Hepatocyte (in vitro differentiated cells): Measurements from ENCODE around the gene MRPS10. TPM values are rescaled to one million over a fixed set of nuclear protein-coding genes. Genes with fewer than 3 reads are reported as not detected.
"Not testable (repeated sequence)": the region's sequence is repeated elsewhere in the genome, so short reads cannot be mapped to it uniquely, and the experiment has no call there.

Experiments used
- DNase-seq: peaks from one replicate; pipeline ENCODE4 v3.0.0-alpha.2; 2016; ENCODE audit warnings: low spot score
- H2AFZ ChIP-seq: fragments of 200-600 bp; sonication (generic); 2 replicates; pipeline ENCODE4 v1.6.0; 2016; ENCODE audit warnings: antibody characterized with exemption, mild to moderate bottlenecking
- H3K27ac ChIP-seq: fragments of 200-600 bp; sonication (generic); 2 replicates; pipeline ENCODE4 v1.5.1; 2016; ENCODE audit warnings: mild to moderate bottlenecking
- H3K27me3 ChIP-seq: fragments of 200-600 bp; sonication (generic); 2 replicates; pipeline ENCODE4 v1.6.1; 2016
- H3K36me3 ChIP-seq: fragments of 200-600 bp; sonication (generic); replicated peaks from 2 replicates; pipeline ENCODE4 v1.5.1; 2016; ENCODE audit warnings: low read depth; ENCODE audit not compliant: insufficient read depth
- H3K4me1 ChIP-seq: fragments of 200-600 bp; sonication (generic); 2 replicates; pipeline ENCODE4 v1.5.1; 2016; ENCODE audit warnings: mild to moderate bottlenecking, moderate library complexity; ENCODE audit not compliant: insufficient read depth
- H3K4me2 ChIP-seq: fragments of 200-600 bp; sonication (generic); 2 replicates; pipeline ENCODE4 v1.6.0; 2016
- H3K4me3 ChIP-seq: fragments of 200-600 bp; sonication (generic); 2 replicates; pipeline ENCODE4 v1.5.1; 2016; ENCODE audit warnings: mild to moderate bottlenecking
- H3K79me2 ChIP-seq: fragments of 200-600 bp; sonication (generic); 2 replicates; pipeline ENCODE4 v1.6.0; 2017; ENCODE audit warnings: mild to moderate bottlenecking
- H3K9me2 ChIP-seq: fragments of 200-600 bp; sonication (generic); replicated peaks from 2 replicates; pipeline ENCODE4 v1.6.0; 2017; ENCODE audit warnings: mild to moderate bottlenecking; ENCODE audit not compliant: insufficient read depth
- H3K9me3 ChIP-seq: fragments of 200-600 bp; sonication (generic); 2 replicates; pipeline ENCODE4 v1.5.1; 2016; ENCODE audit warnings: low read depth, mild to moderate bottlenecking
- H4K20me1 ChIP-seq: fragments of 200-600 bp; sonication (generic); 2 replicates; pipeline ENCODE4 v1.6.0; 2016; ENCODE audit warnings: mild to moderate bottlenecking; ENCODE audit not compliant: insufficient read depth, poor library complexity, severe bottlenecking
- CTCF ChIP-seq: fragments of 200-600 bp; sonication (generic); IDR thresholded peaks from 2 replicates; pipeline ENCODE4 v1.5.1; 2016; ENCODE audit warnings: antibody characterized with exemption, mild to moderate bottlenecking; ENCODE audit not compliant: poor library complexity
- EZH2 ChIP-seq: fragments of 200-600 bp; sonication (generic); IDR thresholded peaks from 2 replicates; pipeline ENCODE4 v1.6.1; 2016; ENCODE audit warnings: antibody characterized with exemption, mild to moderate bottlenecking, borderline replicate concordance
- EZH2phosphoT487 ChIP-seq: fragments of 200-600 bp; sonication (generic); IDR thresholded peaks from one replicate; pipeline ENCODE4 v1.6.1; 2018; ENCODE audit warnings: antibody characterized with exemption, mild to moderate bottlenecking, low read depth, moderate library complexity; ENCODE audit not compliant: unreplicated experiment, severe bottlenecking
- WGBS: methylation state at CpG from one replicate; pipeline ENCODE4 v1.1.6; 2016; ENCODE audit warnings: low lambda C conversion rate; ENCODE audit errors: missing lambda C conversion rate; 5-methylcytosine and 5-hydroxymethylcytosine counted together
- polyA plus RNA-seq: library from polyadenylated mRNA; unstranded; fragments of >200 nt; fragmentation: Nextera tagmentation; extraction: Ambion mirVana; gene quantifications from 2 replicates; pipeline ENCODE4 v1.2.1, GENCODE V29; 2016
- total RNA-seq: library from RNA; depleted of rRNA; stranded (reverse); fragments of >200 nt; gene quantifications from 2 replicates; pipeline ENCODE4 v1.2.3, GENCODE V29; 2014

MRPS10 gene
- total and polyA plus RNA-seq, 2 experiments from 2014 or later = 26.8 to 42.8 TPM

DNA sequence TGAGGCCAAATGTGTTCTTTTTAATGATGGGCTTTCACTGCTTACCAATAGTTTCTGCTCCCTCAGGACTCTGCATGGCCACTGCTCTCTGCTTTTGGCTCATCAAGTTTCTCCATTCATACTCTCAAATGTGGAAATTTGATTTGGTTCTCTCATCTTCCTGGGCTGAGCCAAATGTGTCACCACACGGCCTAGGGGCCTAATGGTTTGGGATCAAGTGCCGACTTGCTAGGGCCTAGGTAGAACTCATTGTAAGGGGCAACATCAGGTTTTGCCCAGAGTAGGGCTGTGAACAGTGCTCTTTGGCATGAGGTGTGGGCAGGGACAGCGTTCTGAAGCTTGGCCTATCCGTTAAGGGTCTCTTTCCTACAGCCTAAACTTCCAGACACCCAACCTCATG lies 3.9 kb upstream of the MRPS10 start:
- H3K9me3 ChIP-seq = no peaks in the 10 kb centered on the region
- H3K79me2 ChIP-seq = peaks cover 7% of the 10 kb centered on the region
- WGBS = 84% methylated on average over 4 of the region's 4 CpGs
- no peaks in the 10 kb centered on the region for H3K36me3 ChIP-seq
- H2AFZ ChIP-seq = no peak overlapping the region
- H3K27ac ChIP-seq = no peak overlapping the region
- no peak for DNase-seq
- H3K4me1 ChIP-seq = peaks cover 11% of the 10 kb centered on the region
- H3K9me2 ChIP-seq = no peaks in the 10 kb centered on the region
- H3K4me2 ChIP-seq = no peak overlapping the region
- TF ChIP-seq EZH2 (no peak), EZH2phosphoT487 (no peak), CTCF (no peak)
- H4K20me1 ChIP-seq = no peaks in the 10 kb centered on the region
- no peak overlapping the region for H3K4me3 ChIP-seq
- H3K27me3 ChIP-seq = no peaks in the 10 kb centered on the region

- Histone ChIP-seq H3K27ac (no peak overlapping the region), H4K20me1 (no peaks in the 10 kb centered on the region), H3K4me1 (peaks cover 4% of the 10 kb centered on the region), H3K4me3 (no peak overlapping the region), H3K27me3 (no peaks in the 10 kb centered on the region), H3K9me3 (no peaks in the 10 kb centered on the region), H3K79me2 (peaks cover 9% of the 10 kb centered on the region), H3K9me2 (no peaks in the 10 kb centered on the region), H2AFZ (no peak overlapping the region), H3K4me2 (no peak overlapping the region), H3K36me3 (no peaks in the 10 kb centered on the region)
- TF ChIP-seq EZH2 = no peak
- 79% methylated on average over 6 of the region's 6 CpGs for WGBS
- no peak for DNase-seq
These were observed 3.1 kb upstream of the MRPS10 start for GRCh38 chr6:42220807-42221206.

DNA sequence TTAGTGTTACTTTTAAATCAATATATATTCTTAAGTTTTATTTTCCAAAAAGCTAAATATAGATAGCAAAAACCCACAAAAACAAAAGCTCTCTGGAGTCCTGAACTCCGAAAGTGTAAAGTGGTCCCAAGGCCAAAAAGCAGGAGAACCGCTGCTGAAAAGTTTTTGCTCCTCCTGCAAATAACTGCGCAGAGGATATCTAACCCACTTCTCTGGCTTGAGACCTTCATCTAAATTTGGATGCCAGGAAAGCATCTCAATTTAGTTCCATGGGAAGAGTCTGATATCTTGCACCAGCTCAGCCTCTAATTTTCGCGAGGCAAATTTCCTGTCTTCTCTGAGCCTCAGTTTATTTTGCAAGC lies 523 bp downstream of the MRPS10 start:
- Histone ChIP-seq H3K27me3 (no peaks in the 10 kb centered on the region), H2AFZ (peak overlapping the region; percentile 88), H3K79me2 (peaks cover 37% of the 10 kb centered on the region), H4K20me1 (no peaks in the 10 kb centered on the region), H3K9me2 (no peaks in the 10 kb centered on the region), H3K27ac (peak overlapping the region; percentile 83), H3K36me3 (no peaks in the 10 kb centered on the region), H3K4me3 (peak overlapping the region; percentile 64), H3K4me2 (peak overlapping the region; percentile 79), H3K9me3 (no peaks in the 10 kb centered on the region), H3K4me1 (peaks cover 4% of the 10 kb centered on the region)
- WGBS = 10% methylated on average over 5 of the region's 5 CpGs
- TF ChIP-seq CTCF = no peak
- TF ChIP-seq EZH2phosphoT487 = no peak
- TF ChIP-seq EZH2 = no peak
- no peak for DNase-seq

- H4K20me1 ChIP-seq, H3K9me2 ChIP-seq, H3K27me3 ChIP-seq, H3K36me3 ChIP-seq, H3K4me1 ChIP-seq, H2AFZ ChIP-seq, H3K9me3 ChIP-seq, DNase-seq, H3K27ac ChIP-seq: not testable (repeated sequence)
- peak overlapping the region; percentile 64 for H3K4me3 ChIP-seq
- peaks cover 42% of the 10 kb centered on the region for H3K79me2 ChIP-seq
- peak overlapping the region; percentile 79 for H3K4me2 ChIP-seq
- WGBS = 91% methylated on average over 18 of the region's 18 CpGs
These were observed 1.2 kb downstream of the MRPS10 start for GRCh38 chr6:42216495-42216894.

- no peak overlapping the region for H3K27ac ChIP-seq
- no peaks in the 10 kb centered on the region for H3K9me3 ChIP-seq
- TF ChIP-seq EZH2 = no peak
- TF ChIP-seq EZH2phosphoT487 = no peak
- TF ChIP-seq CTCF = no peak
- no peak overlapping the region for H2AFZ ChIP-seq
- DNase-seq = no peak
- H3K4me2 ChIP-seq = no peak overlapping the region
- 64% methylated on average over 3 of the region's 3 CpGs for WGBS
- H3K79me2 ChIP-seq = peaks cover 42% of the 10 kb centered on the region
- peaks cover 4% of the 10 kb centered on the region for H3K4me1 ChIP-seq
- no peaks in the 10 kb centered on the region for H3K27me3 ChIP-seq
- H3K9me2 ChIP-seq = no peaks in the 10 kb centered on the region
- H4K20me1 ChIP-seq = no peaks in the 10 kb centered on the region
- H3K4me3 ChIP-seq = no peak overlapping the region
- H3K36me3 ChIP-seq = no peaks in the 10 kb centered on the region
These were observed 5.2 kb downstream of the MRPS10 start for GRCh38 chr6:42212442-42212841.
